HG03571 (cell line): ENCODE data around the gene ZHX3.

ENCODE experiments used
- ATAC-seq: cut with Tn5 transposase; IDR thresholded peaks from one replicate; pipeline ENCODE4 v1.9.1; 2021; ENCODE audit not compliant: unreplicated experiment

The ZHX3 gene

DNA sequence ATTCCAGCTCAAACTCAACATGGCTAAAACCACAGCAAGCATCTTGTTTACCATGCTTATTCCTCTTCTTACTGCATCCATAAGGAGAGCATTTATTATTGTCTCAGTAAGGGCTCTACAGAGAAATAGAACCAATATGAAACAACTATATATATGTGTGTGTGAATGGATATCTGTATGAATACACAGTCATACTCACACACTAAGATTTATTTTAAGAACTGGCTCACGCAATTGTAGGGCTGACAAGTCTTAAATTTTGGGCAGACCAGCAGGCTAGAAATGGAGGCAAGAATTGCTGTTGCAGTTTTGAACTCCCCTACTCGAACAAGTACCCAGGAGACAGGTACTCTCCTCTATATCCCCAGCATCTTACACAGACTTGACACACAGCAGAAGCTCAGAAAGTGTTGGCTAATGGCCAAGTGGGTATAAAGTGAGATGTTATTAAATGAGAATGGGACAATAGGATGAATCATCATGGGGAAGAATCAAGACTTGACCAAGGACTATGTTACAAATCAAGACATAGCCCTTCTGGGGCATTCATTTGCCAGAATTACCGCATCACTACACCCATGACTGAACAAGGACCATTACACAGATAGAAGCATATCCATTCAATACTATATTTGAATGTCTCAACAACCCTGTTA, 13.0 kb downstream of the ZHX3 start:
- no peak for ATAC-seq

DNA sequence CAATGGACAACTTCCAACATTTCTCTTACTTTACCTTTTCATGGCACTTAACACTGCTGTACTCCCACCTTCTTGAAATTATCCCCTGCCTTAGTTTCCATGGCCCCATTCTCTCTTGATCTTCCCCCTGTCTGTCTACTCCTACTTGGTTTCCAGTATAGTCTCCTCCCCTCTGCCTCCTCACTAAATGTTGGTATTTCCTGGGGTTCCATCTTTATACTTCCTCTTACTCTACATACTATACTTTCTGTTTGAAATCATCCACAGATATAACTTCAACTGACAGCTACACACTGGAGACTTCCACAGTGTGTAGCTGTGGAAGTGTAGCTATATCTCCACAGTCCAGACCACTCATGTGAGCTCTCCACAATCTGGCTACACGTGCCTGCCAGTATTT, 13.5 kb downstream of the ZHX3 start:
- no peak for ATAC-seq

DNA sequence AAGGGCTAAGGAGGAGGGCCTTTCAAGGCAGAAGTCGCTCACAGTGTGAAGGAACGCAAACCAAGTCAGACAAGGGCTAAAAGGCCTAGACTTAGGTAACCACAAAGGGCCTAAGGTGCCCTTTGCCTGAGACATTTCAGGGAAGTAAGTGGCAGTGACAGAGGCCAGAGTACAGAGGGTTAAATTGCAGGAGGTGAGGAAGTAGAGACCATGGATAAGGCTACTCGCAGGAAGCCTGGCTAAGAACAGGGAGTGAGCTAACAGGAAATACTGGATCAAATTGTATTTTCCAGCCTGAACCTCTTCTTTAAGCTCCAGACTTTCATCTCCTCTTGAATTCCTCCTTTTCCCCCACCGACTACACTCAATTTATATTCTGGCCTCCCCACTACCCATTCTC, 16.6 kb downstream of the ZHX3 start:
- ATAC-seq = no peak

DNA sequence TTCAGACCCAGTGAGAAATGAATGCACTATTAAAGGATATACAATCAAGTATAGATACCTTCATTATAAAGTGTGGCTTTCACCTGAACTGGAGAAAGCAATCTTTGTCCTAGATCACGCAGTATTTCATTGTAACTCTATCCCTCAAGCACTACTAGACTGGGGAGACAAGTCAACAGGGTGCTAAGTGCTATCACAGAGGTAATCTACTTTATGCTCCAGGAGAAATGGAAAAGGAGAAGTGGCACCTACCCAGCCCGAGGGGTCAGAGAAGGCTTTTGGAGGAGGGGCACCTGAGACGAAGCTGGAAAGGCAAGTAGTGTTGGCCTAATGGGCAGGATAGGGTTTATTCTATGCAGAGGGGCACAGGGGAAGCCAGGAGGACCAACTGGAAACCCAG, 17.1 kb downstream of the ZHX3 start:
- ATAC-seq = no peak

DNA sequence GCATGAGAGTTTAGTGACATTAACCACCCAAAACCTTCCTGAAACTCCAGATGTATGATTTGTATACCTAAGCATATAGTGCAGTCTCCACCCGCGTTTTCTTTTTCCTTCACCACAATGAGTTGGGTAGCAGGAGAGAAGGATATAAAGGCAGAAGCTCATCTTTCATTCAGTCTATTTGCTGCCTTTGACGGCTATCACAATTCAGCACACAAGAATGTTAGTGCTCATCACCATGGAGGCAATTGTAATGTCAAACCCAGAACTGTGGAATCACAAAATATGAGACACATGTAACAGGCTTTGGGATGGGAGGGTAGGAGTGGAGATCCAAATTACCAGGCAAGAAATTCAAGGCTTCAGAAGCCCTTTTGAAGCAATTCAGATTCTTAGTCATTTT, 17.6 kb downstream of the ZHX3 start:
- no peak for ATAC-seq

DNA sequence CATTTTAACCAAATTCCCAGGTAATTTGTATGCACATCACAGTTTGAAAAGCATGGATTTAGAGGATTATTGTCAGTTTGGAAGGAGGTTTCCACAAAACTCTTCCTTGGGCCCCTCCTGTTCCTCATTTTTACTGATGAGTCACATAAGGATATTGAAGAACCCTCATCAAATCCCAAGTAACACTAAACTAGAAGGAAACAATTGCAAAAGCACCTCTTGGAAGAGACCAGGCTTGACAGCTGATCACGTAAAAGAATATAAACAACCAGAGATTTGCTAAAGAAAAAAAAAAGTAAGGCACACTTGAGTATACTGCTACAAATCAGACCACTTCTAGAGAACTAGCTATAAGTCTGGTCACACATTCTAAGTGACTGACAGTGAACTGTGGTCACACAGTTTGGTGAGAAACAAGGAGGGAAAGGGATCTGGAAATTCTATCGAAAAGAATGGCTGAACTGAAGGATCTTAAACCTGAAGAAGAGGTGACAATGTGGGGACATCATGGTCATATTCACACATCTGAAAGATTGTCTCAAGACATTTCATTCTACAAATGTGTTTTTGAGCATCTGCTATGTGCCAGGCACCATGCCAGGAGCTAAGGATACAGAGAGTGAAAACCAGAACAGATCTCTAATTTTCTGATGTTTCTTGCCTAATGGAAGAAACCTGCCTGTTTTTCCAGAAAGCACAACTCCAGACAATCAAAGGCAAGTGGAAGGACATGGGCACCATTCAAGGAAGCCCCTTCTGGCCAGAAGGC, 24.1 kb downstream of the ZHX3 start:
- no peak for ATAC-seq

DNA sequence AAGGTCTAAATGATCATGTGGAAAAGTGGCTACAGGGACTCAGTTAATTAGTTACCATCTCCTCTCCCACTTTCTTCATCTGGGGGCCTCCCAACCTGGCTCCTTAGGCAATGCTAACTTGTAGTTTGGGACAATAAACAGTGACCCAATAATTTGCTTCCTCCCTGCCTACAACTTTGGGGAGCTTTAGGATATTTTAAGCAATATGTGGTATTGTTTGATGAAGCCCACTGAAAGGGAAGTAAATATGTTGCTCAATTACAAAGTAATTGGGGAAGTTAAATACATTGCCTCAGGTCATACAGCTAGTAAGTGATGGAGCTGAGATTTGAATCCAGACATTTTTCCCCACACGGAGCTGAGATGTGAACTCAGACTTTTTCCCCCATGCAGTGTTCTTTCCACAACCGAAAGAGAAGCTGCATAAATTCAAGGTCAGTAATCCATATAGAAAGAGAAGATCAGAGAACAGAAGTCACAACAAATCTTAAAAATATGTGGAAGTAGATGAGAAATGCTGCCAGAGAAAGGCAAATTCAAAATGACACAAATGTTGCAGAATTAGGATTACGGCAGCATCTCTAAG, 26.6 kb downstream of the ZHX3 start:
- no peak for ATAC-seq

DNA sequence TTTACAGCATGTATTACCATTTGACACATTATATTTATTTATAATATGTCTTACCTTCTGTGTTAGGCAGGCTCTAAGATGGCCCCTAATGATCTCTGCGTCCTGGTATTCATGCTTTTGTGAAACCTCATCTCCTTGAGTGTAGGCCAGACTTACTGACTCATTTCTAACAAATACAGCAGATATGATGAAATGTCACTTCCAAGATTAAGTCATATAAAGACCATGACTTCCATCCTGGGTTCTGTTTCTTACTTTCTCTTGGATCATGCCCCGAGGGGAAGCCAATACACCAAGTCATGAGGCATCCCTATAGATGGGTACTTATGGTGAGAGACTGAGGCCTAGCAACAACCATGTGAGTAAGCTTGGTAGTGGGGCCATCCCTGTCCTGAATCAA, 30.2 kb downstream of the ZHX3 start:
- ATAC-seq = no peak

DNA sequence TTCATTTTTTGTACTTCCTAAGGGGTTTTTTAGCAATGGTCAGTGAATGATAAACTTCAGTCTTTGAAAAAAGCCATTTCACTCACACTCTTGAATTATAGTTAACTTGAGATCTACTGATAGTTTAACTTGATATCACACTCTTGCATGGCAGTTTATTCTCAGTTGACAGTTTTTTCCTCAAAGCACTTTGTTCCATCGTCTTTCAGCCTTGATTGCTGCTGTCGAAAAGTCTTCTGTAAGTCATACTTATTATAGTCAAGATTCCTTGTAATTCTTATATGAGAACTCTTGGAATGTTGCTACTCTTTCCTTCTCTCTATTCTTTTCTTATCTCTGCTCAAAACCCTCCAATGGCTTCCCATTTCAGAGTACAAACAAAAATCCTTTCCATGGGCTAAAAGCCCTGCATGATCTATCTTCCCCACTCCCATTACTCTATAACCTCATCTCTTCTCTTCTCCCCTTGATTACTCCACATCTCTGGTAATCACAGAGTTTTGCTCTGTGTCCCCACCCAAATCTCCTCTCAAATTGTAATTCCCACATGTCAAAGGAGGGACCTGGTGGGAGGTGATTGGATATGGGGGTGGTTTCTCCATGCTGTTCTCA, 31.2 kb downstream of the ZHX3 start:
- no peak for ATAC-seq

DNA sequence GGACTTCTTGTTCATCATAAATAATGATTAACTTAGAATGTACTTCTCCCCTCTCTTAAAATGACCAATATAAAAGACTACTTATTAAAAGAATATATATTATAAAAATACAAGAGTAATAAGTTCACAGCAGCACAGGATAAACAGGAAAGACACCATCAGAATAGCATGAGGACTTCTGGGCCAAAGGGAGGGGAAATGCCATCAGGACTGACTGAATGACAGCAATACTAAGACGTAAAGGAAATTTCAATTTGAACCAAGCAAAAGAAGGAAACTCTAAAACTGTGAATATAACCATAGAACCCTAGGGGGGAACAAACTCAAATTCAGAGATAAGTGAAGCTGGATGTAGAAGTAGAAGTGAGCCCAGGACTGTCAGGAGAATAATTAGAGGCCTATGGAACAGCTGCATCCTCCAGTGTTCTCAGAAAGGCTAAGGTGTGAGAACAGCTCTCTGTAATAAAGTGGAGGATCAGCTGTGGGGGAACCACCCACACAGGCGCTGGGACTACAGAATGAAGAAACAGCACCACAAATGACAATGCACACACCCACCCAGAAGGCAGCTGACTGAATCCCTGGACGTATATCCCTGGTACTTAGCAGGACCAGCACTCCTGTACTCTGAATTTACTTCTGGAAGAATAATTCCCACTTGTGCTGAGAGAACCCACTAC, 37.8 kb downstream of the ZHX3 start:
- ATAC-seq = no peak

DNA sequence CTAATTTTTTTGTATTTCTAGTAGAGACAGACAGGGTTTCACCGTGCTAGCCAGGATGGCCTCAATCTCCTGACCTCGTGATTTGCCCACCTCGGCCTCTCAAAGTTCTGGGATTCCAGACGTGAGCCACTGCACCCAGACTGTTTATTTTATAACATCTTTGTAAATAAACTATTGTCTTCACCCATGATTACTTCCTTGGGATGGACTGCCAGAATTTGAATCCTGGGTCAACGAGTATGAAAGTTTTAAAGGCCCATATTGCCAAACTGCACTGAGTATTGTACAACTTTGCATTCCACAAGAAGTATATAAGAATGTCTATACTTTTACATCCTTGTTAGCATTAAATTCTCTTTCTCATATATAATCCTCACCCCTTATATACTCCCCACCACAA, 38.6 kb downstream of the ZHX3 start:
- ATAC-seq = no peak

DNA sequence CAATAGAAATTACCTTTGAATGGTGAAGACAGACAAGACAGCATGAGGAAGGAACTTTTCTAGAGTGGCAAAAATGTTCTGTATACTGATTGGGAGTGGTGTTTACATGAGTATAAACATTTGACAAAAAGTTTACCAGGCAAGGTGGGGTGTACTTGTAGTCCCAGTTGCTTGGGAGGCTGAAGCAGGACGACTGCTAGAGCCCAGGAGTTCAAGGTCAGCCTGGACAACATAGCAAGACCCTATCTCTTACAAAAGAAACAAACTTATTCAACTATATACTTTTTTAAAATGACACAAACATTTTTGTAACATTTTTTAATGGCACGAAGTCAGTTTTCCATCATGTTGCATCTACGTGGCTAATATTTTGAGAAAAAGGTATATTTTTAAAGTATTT, 40.5 kb downstream of the ZHX3 start:
- ATAC-seq = no peak

DNA sequence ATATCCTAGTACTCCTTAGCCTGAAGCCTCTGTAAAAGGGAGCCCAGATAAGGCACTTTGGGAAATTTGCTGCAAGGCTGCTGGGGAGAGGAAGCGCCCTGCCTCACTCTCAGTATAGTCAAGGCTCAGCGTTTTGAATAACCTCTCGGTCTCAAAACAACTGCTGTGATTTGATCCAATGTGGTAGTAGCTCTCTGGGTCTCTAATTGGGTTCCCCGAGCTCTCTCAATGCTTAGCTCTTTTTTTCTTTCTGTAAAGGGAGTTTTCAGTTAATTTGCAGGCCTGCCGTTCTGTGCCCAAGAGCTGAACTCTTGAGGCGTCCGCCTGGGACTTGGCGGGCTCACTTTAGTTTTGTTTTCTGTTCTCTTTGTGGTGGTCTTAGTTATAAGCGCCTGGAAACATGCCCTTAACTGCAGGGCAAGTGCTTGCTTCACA, 41.2 kb downstream of the ZHX3 start:
- ATAC-seq = no peak

DNA sequence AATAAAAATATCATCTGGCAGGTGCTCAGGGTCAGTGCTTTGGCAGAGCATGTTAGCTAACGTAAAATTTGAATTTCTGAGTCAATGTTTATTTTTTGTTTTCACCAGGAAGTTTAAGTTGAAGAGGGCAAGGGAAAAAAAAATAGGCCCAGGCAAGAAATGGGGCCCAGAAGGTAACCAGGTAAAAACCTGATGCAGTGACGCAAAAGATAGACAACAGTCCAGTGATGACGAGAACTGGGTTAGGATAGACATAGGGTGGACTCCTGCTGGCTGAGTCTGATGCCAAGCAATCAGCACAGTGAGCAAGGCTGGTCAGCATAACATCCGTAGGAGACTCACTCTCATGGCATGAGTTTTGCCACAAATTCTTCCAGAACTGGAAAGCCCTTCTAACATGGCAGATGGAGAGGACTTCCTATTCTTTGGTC, 42.2 kb downstream of the ZHX3 start:
- ATAC-seq = no peak

DNA sequence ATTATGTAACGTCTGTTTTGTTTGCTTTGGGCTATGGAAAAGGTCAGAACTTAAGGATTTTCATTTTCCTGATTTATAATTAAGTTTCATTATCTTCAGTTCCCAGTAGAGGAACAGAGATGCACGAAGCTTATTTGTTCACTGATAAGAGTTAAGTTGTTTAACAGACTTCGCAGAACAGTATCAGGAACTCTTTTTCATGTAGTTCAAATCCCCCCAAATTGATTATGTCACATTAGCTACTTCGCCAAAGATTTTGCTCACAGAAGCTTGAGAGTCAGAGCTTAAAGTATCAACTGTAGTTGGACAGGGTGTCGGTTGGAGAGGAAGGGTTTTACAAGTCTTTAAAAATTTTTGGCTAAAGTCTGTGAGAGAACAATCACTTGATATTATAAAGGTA, 43.4 kb downstream of the ZHX3 start:
- ATAC-seq = no peak

DNA sequence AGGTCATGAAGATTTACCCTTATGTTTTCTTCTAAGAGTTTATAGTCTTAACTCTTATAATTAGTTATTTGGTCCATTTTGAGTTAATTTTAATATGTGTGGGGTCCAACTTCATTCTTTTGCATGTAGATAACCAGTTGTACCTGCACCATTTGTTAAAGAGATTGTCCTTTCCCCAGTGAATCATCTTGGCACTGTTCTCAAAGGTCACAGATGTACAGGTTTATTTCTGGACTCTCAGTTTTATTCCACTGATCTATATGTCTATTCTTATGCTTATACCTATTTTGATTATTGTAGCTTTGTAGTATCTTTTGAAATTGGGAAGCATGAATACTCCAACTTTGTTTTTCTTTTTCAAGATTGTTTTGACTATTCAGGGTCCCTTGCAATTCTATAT, 44.1 kb downstream of the ZHX3 start:
- ATAC-seq = no peak

DNA sequence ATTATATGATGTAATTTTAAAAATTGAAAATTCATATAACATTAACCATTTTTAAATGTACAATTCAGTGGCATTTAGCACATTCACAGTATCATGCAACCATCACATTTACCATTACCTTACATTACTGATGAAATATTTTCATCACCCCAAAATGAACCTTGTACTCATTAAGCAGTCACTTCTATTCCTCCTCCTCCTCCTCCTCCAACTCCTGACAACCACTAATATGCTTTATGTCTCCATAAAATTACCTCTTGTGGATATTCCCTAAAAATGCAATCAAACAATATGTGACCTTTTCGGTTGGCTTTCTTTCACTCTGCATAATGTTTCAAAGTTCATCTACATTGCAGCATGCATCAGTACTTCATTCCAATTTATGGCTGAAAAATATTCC, 45.2 kb downstream of the ZHX3 start:
- ATAC-seq = no peak

DNA sequence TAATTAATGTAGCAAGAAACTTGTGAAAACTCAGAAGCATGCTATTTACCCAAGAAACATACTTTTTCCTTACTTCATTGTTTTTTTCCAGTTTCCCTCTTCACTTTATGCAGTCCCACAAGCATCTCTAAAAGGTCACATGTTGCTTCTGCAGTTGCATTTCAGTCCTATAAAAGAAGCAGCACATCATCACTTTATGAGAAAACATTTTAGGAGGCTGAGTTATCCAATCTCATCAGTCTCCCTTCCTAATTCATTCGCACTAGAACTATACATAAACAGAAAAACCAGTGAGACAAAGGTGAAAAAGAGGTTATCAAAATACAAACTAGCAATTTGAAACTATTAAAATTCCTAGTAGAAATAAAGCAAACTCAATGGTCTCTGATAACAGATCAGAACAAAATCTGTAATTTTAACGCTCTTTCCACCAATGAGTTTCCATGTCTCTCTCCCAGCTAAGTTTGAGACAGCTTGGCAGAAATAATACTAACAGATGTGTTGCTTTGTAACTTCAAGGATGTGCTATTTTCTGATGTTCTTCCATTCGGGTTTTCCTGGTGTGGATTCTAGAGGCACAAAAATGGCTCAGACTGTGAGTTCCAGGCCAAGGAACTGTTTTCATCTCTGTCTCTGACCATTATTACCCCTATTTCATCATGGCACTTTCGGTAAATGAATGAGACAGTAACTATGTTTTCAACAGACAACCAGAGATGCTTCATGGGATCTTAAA, 48.4 kb downstream of the ZHX3 start:
- ATAC-seq = no peak

DNA sequence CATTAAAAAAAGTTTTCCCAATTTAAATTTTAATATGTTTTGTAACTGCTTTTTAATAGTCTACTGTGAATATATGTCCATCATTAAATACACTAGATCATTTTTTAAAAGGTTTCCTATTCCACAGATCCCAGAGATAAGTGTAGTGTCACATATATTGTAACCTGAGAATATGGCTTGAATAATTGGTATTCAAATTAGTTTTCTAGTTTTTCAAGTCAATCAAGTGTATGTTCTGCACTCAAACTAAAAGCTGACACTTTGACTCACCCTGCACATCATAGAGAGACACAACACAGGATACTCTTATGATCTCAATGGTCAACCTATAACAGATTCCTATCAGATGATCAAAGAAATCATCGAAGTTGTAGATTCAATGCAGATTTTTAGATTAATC, 49.1 kb downstream of the ZHX3 start:
- ATAC-seq = no peak

DNA sequence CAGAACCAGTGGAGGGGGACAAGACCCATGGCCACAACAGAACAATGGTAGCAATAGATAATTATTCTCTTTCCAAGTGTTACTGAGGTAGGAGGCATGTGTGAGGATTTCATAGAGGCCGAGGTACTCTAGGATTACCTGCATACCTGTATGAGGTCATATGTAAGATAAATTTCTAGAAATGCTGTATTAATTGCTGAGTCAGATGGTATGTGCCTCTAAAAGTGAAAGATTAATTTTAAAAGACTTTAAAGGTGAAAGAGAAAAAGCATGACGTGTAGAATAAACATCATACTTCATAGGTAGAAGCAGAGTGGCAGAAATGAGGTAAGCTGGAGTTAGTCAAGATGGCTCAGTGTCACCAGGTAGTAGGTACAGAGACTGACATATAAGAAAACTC, 51.6 kb downstream of the ZHX3 start:
- ATAC-seq = no peak

DNA sequence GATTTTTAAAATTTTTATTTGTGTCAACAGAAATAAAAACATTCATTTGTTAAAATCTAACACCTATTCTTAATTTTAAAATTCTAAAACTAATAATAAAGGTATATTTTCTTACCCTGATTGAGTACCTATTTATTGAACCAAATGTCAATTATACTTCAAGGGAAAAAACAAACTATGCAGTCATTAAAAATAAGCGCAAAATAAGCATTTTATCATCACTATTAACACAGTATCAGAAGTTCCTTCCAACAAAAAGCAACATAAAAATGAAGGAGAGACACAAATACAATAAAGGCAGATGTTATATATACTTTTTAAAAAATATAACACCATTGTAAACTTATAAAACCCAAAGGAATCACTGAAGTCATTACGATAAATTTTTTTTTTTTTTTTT, 52.7 kb downstream of the ZHX3 start:
- no peak for ATAC-seq
